HCT116 (cell line): ENCODE data around the gene TBC1D3I. TPM values are rescaled to one million over a fixed set of nuclear protein-coding genes. Genes with fewer than 3 reads are reported as not detected.
A peak's percentile ranks its signal among the peaks of the same experiment; 100 is the strongest.
"Not testable (repeated sequence)": the region's sequence is repeated elsewhere in the genome, so short reads cannot be mapped to it uniquely, and the experiment has no call there.

Experiments used
- ATAC-seq: fragments of 200-7000 bp; cut with Tn5 transposase; 2 replicates; pipeline ENCODE4 v1.9.1; 2020; ENCODE audit warnings: mild to moderate bottlenecking, moderate library complexity
- BruUV-seq: library from RNA; stranded (reverse); fragments of 400-500 nt; replicated peaks from 2 replicates; lab custom pipeline; 2021; lab: Mats Ljungman, UMichigan
- CTCF ChIA-PET: fragments of 300-600 bp; sonication (Branson Sonifier 250); formaldehyde crosslinking; loops from one replicate; lab custom pipeline; 2021; ENCODE audit warnings: antibody characterized with exemption; lab: Charles Lee
- POLR2A ChIA-PET: fragments of 300-600, 350-600 bp; sonication (Branson Sonifier 250); formaldehyde crosslinking; loops from one replicate; lab custom pipeline; 2021; ENCODE audit warnings: antibody characterized with exemption; lab: Charles Lee
- RAD21 ChIA-PET, 2 experiments: fragments of 300-600 bp; sonication (Branson Sonifier 250); formaldehyde crosslinking; loops; one replicate each; lab custom pipeline; 2023; ENCODE audit warnings: low total read pairs in 2 of 2; ENCODE audit not compliant: uncharacterized antibody in 2 of 2, unreplicated experiment in 2 of 2, low non-redundant PET in 1 of 2; lab: Charles Lee
- DNase-seq: peaks from one replicate; pipeline ENCODE4 v3.0.0-alpha.2; 2010; ENCODE audit warnings: low read depth, low spot score
- H2AFZ ChIP-seq: fragments of 200-600 bp; shearing (Covaris generic), sonication (generic); 2 replicates; pipeline ENCODE4 v1.6.1; 2017; ENCODE audit warnings: low read depth, mixed run types, mixed read lengths, antibody characterized with exemption, low read length; ENCODE audit not compliant: poor library complexity, severe bottlenecking
- H3K27ac ChIP-seq: 2 replicates; pipeline ENCODE4 v1.5.1; 2012; ENCODE audit warnings: low read depth, low read length
- H3K27me3 ChIP-seq: fragments of 200-600 bp; sonication (generic); 2 replicates; pipeline ENCODE4 v1.6.1; 2016; ENCODE audit warnings: mixed run types, low read length, mixed read lengths; ENCODE audit not compliant: insufficient read depth
- H3K36me3 ChIP-seq, 2 experiments: fragments of 200-500 bp in 1 of 2; fragments of 200-600 bp in 1 of 2; sonication (Bioruptor generic) in 1 of 2; sonication (generic) in 1 of 2; 2 replicates each; pipeline versions ENCODE4 v1.5.1 to v1.6.1; 2014 to 2016; ENCODE audit warnings: low read length in 2 of 2, inconsistent platforms in 1 of 2, mixed read lengths in 1 of 2, mixed run types in 1 of 2; ENCODE audit not compliant: insufficient read depth in 2 of 2, control insufficient read depth in 1 of 2
- H3K4me1 ChIP-seq, 2 experiments: fragments of 200-600 bp in 1 of 2; sonication (generic) in 1 of 2; 2 replicates each; pipeline versions ENCODE4 v1.5.1 to v1.6.1; 2012 to 2017; ENCODE audit warnings: low read length in 2 of 2, inconsistent platforms in 1 of 2, mild to moderate bottlenecking in 1 of 2, mixed read lengths in 1 of 2, mixed run types in 1 of 2, moderate library complexity in 1 of 2; ENCODE audit not compliant: insufficient read depth in 2 of 2, control insufficient read depth in 1 of 2
- H3K4me2 ChIP-seq: fragments of 200-600 bp; sonication (generic); 2 replicates; pipeline ENCODE4 v1.6.1; 2017; ENCODE audit warnings: mixed run types, low read length, mixed read lengths
- H3K4me3 ChIP-seq, 2 experiments: fragments of 200-600 bp in 1 of 2; sonication (generic) in 1 of 2; replicated peaks in 1 of 2; 2 replicates each; pipeline ENCODE4 v1.5.1; 2011 to 2016; ENCODE audit warnings: low read length in 2 of 2, control low read depth in 1 of 2, low read depth in 1 of 2, mild to moderate bottlenecking in 1 of 2, mixed read lengths in 1 of 2, mixed run types in 1 of 2
- H3K79me2 ChIP-seq: fragments of 200-600 bp; sonication (generic); 2 replicates; pipeline ENCODE4 v1.6.1; 2017; ENCODE audit warnings: mild to moderate bottlenecking, mixed run types, low read length, moderate library complexity, mixed read lengths; ENCODE audit not compliant: insufficient read depth
- H3K9ac ChIP-seq: fragments of 200-600 bp; sonication (generic); 2 replicates; pipeline ENCODE4 v1.6.1; 2016; ENCODE audit warnings: low read length, mixed read lengths
- H3K9me2 ChIP-seq: fragments of 200-600 bp; sonication (generic), shearing (Covaris generic); 2 replicates; pipeline ENCODE4 v1.6.1; 2017; ENCODE audit warnings: mixed run types, mild to moderate bottlenecking, moderate library complexity; ENCODE audit not compliant: insufficient read depth
- H3K9me3 ChIP-seq, 2 experiments: fragments of 200-500 bp in 1 of 2; fragments of 200-600 bp in 1 of 2; sonication (Bioruptor generic) in 1 of 2; sonication (generic) in 1 of 2; 2 replicates each; pipeline ENCODE4 v1.6.1; 2014 to 2017; ENCODE audit warnings: low read length in 2 of 2, mixed read lengths in 2 of 2, inconsistent platforms in 1 of 2, low read depth in 1 of 2, mild to moderate bottlenecking in 1 of 2, mixed run types in 1 of 2, moderate library complexity in 1 of 2; ENCODE audit not compliant: control insufficient read depth in 1 of 2, insufficient read depth in 1 of 2
- H4K20me1 ChIP-seq: fragments of 200-600 bp; sonication (generic), shearing (Covaris generic); 2 replicates; pipeline ENCODE4 v1.6.1; 2017; ENCODE audit warnings: mixed run types, mild to moderate bottlenecking, moderate library complexity; ENCODE audit not compliant: insufficient read depth
- RAD21 ChIP-seq: IDR thresholded peaks from 2 replicates; pipeline ENCODE4 v1.6.1; 2012; ENCODE audit warnings: low read depth, mild to moderate bottlenecking
- intact Hi-C: fragments of 100-400 bp; cut with micrococcal nuclease; formaldehyde crosslinking; loops from 2 replicates; pipeline ENCODE4 v1.10.0; 2022
- total RNA-seq: library from RNA; stranded (reverse); gene quantifications from one replicate; pipeline ENCODE4 v1.2.1, GENCODE V29; 2021; ENCODE audit not compliant: unreplicated experiment

The TBC1D3I gene
- total RNA-seq, 1 experiment from 2014 or later = 0.17 TPM

- H3K4me3 ChIP-seq, H3K9me2 ChIP-seq, H3K27ac ChIP-seq, H4K20me1 ChIP-seq, H3K79me2 ChIP-seq, H3K36me3 ChIP-seq, intact Hi-C loops, CTCF ChIA-PET, POLR2A ChIA-PET, H3K4me2 ChIP-seq, H3K9me3 ChIP-seq, H3K9ac ChIP-seq, H2AFZ ChIP-seq, BruUV-seq, RAD21 ChIA-PET, DNase-seq, H3K4me1 ChIP-seq, H3K27me3 ChIP-seq: not testable (repeated sequence)
- peak; percentile 87 for ATAC-seq
Observed at GRCh38 chr17:36283256-36283655, 18.9 kb upstream of the TBC1D3I start.

GRCh38 chr17:36242046-36242445 lies 22.3 kb downstream of the TBC1D3I start:
- H3K4me3 ChIP-seq, H3K4me1 ChIP-seq, RAD21 ChIA-PET, H3K27me3 ChIP-seq, ATAC-seq, H2AFZ ChIP-seq, H3K36me3 ChIP-seq, CTCF ChIA-PET, H3K79me2 ChIP-seq, intact Hi-C loops, DNase-seq, H3K4me2 ChIP-seq, H3K27ac ChIP-seq, H3K9ac ChIP-seq, H4K20me1 ChIP-seq, POLR2A ChIA-PET, H3K9me3 ChIP-seq, BruUV-seq, H3K9me2 ChIP-seq: not testable (repeated sequence)

- ATAC-seq, CTCF ChIA-PET, H3K4me2 ChIP-seq, DNase-seq, H3K27me3 ChIP-seq, H3K4me3 ChIP-seq, H2AFZ ChIP-seq, POLR2A ChIA-PET, H4K20me1 ChIP-seq: not testable (repeated sequence)
- TF ChIP-seq RAD21 = peak; percentile 28; the same call in 1 of the 2 replicates
- TF ChIP-seq, all 23 proteins: peak for 1; not testable (repeated sequence) for 22
- H3K79me2 ChIP-seq, intact Hi-C loops, BruUV-seq, RAD21 ChIA-PET, H3K9me3 ChIP-seq, H3K4me1 ChIP-seq, H3K9ac ChIP-seq, H3K9me2 ChIP-seq, H3K27ac ChIP-seq, H3K36me3 ChIP-seq: not testable (repeated sequence)
Observed at GRCh38 chr17:36229644-36230043, 34.7 kb downstream of the TBC1D3I start.

- H3K9ac ChIP-seq, CTCF ChIA-PET, intact Hi-C loops, H4K20me1 ChIP-seq, H3K4me3 ChIP-seq, H3K4me1 ChIP-seq, RAD21 ChIA-PET, H3K36me3 ChIP-seq, H3K27ac ChIP-seq, ATAC-seq, H3K4me2 ChIP-seq, H3K27me3 ChIP-seq, H3K9me2 ChIP-seq, POLR2A ChIA-PET, H3K79me2 ChIP-seq, BruUV-seq, DNase-seq, H2AFZ ChIP-seq, H3K9me3 ChIP-seq: not testable (repeated sequence)
Observed at GRCh38 chr17:36222967-36223366, 41.4 kb downstream of the TBC1D3I start.
